Measurements from ENCODE around the gene FAM221B.

DNA sequence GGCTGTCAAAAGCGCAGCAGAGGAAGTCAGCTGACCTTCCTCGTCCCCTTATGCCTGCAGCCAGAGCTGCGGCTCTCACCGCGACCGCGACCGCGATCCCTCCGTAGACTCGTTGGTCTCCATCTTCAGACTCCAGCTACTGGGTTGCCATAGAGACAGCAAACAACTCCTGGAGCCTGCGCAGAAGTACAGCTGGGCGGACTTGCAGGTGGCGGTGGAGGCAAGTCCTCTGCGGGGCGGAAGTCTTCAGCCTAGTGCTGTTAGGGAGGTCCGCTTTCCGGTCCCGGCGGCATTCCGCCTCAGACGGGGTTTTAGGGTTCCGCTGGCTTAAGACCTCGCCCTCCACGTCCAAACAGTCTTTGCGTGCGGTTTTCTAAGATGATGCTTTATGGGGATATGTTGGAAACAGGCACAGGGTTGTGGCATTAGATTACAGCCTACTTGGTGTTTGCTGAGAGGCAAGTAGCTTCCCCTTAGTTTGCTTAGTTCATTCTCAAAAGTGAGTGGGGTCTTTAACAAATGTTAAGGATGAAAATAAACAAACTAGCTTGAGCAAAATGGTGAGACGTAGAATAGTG is 16.4 kb downstream of the FAM221B start, which contains the start of gene SPAG8:
- TF ChIP-seq, protein P1, sequence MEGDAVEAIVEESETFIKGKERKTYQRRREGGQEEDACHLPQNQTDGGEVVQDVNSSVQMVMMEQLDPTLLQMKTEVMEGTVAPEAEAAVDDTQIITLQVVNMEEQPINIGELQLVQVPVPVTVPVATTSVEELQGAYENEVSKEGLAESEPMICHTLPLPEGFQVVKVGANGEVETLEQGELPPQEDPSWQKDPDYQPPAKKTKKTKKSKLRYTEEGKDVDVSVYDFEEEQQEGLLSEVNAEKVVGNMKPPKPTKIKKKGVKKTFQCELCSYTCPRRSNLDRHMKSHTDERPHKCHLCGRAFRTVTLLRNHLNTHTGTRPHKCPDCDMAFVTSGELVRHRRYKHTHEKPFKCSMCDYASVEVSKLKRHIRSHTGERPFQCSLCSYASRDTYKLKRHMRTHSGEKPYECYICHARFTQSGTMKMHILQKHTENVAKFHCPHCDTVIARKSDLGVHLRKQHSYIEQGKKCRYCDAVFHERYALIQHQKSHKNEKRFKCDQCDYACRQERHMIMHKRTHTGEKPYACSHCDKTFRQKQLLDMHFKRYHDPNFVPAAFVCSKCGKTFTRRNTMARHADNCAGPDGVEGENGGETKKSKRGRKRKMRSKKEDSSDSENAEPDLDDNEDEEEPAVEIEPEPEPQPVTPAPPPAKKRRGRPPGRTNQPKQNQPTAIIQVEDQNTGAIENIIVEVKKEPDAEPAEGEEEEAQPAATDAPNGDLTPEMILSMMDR (conservative IDR thresholded peaks at IDR 0.05; ENCODE audit: low read depth, low read length): no peak
- no peak for TF ChIP-seq FOS (IDR thresholded peaks at IDR 0.05; ENCODE audit: low read depth, low read length)
- TF ChIP-seq MXI1 (IDR thresholded peaks at IDR 0.05; ENCODE audit: borderline replicate concordance, low read depth, low read length): peak; percentile 60
- no peak for TF ChIP-seq BHLHE40 (IDR thresholded peaks at IDR 0.05; ENCODE audit: low read depth, low read length)
- TF ChIP-seq RAD21 (IDR thresholded peaks at IDR 0.05; ENCODE audit: low read length): no peak
- no peak for TF ChIP-seq NFE2L2 (IDR thresholded peaks at IDR 0.05; ENCODE audit: low read depth, low read length)
- no peak for TF ChIP-seq RFX5 (IDR thresholded peaks at IDR 0.05; ENCODE audit: low read depth, low read length)
- TF ChIP-seq POLR2A (IDR thresholded peaks at IDR 0.05; ENCODE audit: low read depth, low read length): no peak
- no peak for TF ChIP-seq CEBPB (IDR thresholded peaks at IDR 0.05; ENCODE audit: low read depth, low read length)
- no peak for TF ChIP-seq SMC3 (IDR thresholded peaks at IDR 0.05; ENCODE audit: low read depth, low read length)
